ENCODE data around the gene RAB7B.

GRCh38 chr1:205930799-205931281 is 72.4 kb downstream of the RAB7B start:
- TF ChIP-seq CTCF (IDR thresholded peaks at IDR 0.05; ENCODE audit: insufficient read depth, low read length, poor library complexity, severe bottlenecking): no peak
- TF ChIP-seq EZH2phosphoT487 (conservative IDR thresholded peaks at IDR 0.05; ENCODE audit: low read length): no peak
